NCI-H1048 (cell line): ENCODE measurements around the gene CYP4V2.
A peak's percentile ranks its signal among the peaks of the same experiment; 100 is the strongest.

Experiments used
- DNase-seq: peaks from one replicate; lab custom pipeline; 2025; lab: John Stamatoyannopoulos, UW

Gene CYP4V2

DNA sequence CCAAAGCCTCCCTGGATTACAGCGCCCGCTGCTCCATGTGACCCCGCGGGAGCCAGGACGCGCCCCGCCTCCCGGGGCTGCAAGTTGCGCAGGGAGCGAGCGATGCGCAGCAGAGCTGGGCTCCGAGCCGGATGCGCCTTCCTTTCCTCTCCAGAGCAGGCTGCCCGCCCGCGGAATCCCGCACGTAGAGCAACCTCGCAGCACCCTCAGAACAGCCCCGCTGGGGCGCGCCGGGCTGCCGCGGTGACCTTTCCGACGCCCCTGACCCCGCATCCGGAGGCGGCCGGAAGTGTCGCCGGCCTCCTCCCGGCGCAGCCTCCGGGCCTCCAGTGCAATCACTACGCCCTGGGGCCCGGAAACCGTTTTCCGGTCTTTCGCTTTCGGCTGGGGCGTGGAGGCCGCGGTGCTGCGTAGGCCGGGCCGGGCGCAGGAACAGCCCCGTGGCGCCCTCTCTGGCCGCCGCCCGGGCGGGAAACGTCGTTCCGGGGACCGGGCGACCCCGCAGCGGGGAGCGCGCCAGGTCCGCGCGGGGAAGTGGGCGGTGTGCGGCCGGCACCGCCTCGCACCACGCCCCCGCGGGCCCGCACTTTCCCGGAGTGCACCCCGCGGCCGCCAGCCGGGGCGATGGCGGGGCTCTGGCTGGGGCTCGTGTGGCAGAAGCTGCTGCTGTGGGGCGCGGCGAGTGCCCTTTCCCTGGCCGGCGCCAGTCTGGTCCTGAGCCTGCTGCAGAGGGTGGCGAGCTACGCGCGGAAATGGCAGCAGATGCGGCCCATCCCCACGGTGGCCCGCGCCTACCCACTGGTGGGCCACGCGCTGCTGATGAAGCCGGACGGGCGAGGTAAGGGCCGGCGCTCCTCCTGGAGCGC lies at the start of gene CYP4V2:
Gene CYP4V2 (plus strand): TSS at position 368 of the 866 bp plus-strand sequence. CDS start 257 bp downstream, at position 625.
- peak; percentile 16 for DNase-seq

DNA sequence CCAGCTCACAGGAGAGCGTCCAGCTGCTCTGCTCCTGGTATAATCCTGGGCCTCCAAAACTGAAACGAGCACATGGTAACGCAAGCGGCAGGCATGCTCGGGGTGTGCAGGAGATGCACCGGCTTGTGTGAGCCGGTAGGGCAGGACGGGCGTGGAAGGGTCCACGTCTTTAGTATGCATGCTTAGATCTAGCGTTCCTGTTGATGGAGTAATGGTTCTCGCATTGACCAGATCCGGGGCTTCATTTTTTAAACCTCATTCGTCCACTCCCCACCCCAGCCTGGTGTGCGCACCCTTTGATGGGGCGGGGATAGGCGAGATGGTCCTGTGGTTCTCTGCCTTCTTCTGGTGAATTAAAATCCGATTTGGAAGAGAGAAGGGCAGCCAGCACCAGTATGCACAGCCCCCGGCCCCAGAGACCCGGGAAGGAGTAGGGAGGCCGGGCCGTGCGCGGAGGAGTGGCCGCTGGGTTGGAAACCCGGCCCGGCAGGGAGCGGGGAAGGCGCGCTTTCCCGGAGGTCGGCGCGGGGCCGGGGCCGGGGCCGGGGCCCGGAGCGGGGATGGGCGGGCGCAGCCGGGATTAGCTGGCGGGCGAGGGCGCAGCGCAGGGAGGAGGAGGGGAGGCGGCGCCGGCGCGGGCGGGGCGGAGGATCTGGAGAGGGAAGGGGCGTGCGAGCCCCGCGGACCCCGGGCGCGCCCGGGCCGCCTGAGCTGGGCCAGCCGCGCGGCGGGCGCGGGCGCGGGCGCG lies 47.0 kb upstream of the CYP4V2 start:
- no peak for DNase-seq

GRCh38 chr4:186144946-186145569 lies 46.3 kb upstream of the CYP4V2 start:
- DNase-seq: no peak

- no peak for DNase-seq
Measured at GRCh38 chr4:186146458-186146857, 44.9 kb upstream of the CYP4V2 start.

- no peak for DNase-seq
Measured at GRCh38 chr4:186148336-186148975, 42.9 kb upstream of the CYP4V2 start.

DNA sequence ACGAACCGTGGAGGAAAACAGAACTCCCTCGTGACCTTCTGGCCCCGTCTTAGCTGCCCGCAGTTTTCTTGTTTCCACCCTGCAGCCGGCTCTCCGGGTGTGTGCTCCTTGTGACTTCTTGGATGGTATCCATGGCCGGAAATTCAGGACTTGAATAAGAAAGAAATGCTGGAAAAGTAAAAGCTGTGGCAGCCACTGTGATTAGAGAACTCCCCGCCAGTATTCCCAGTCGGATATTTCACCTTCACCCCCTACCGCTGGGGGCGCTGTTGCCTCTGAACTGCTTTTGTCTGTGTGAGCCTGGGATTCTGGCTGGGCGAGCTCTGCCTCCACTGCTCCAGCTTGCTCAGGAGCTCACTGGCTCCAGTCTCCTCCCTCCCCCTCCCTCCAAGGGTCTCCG lies 41.5 kb upstream of the CYP4V2 start:
- no peak for DNase-seq

DNA sequence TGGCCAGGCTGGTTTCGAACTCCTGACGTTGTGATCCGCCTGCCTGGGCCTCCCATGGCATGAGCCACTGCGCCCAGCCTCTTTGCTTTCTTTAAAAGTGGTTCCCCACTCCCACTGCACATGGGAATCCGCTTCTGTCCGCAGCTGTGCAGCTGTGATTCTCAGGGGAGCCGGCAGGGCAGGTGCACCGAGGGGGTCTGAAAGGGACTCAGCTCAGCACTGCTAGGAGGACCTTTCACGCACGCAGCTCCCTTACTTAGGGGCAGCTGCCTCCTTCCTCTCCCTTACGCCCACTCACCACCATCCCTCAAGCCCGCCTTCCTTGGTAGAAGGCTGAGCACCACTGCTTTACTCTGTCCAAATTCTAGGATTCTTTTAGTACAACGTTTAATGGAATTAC lies 40.4 kb upstream of the CYP4V2 start:
- no peak for DNase-seq

DNA sequence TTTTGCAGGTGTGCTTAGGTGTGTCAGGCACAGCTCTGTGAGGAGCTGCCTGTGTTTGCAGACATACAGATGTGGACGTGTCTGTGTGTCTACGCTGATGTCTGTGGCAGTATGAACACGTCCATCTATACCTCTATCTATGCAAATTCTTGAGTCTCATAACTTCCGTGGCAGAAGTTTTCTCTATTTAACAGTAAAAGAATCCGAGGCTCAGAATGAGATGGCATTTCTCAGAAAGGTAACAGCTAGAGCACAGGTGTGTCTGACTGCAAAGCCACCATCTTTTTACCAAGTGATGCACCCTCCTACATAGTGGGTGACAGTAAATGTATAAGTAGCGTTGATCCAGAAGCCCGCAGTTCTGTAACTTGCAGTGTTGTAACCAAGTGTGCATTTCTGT lies 39.9 kb upstream of the CYP4V2 start:
- DNase-seq: no peak

GRCh38 chr4:186158021-186158813 lies 33.1 kb upstream of the CYP4V2 start:
- no peak for DNase-seq

- no peak for DNase-seq
Measured at GRCh38 chr4:186158966-186159365, 32.4 kb upstream of the CYP4V2 start.

DNA sequence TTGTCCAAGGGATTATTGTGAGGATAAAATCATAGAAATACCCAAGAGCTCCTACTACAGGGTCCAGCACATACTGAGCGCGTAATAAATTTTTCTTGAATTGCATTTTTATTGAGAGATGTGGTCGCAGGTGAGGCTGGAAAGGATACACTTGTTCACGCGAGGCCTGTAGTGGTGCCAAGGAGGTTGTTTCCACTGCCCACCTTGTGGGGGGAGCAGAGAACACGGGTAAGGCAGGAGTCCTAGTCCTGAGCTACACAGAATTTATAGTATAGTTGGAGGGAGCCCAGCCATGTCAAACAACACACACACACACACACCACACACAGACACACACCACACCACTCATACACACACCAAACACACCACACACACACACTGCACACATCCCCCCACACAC lies 31.8 kb upstream of the CYP4V2 start:
- DNase-seq: no peak

DNA sequence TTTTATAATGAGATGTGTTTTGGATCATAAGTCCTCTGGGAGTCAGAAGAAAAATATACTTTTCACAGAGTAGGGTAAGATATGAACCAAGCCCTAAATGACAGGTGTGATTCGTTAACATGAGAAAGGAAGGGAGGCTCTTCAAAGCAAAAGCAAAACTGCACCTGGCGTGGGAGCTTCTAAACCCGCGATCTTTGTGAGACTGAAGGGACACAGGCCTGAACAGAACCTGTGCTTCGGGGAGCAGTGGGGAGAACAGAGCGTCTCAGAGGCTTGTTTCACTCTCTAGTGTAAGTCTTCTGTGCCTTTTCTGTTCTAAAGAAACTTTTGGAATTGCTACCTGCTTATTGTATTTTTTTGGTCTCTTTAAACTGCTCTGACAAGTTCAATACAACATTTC lies 30.2 kb upstream of the CYP4V2 start:
- DNase-seq: no peak

GRCh38 chr4:186166852-186167512 lies 24.4 kb upstream of the CYP4V2 start:
- DNase-seq: no peak

GRCh38 chr4:186167605-186168004 lies 23.8 kb upstream of the CYP4V2 start:
- DNase-seq: no peak

DNA sequence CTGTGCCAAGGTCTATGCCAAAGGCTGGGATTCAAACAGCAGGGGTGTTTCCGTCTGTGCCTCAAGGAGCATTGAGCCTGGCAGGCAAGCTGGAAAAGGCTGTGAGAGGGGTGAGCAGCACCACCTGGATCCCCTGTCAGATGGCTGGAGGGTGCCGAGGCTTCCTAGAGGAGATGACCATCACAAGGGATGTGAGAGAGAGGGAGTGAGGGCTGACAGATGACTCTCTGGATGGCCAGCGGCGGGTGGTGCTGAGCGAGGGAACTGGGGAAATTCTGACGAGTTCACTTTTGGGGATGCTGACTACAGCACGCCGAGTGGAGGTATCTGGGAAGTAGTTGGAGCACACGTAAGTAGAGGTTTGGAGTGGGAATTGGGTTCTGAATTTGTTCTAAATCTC lies 22.6 kb upstream of the CYP4V2 start:
- no peak for DNase-seq

GRCh38 chr4:186169333-186169944 lies 21.9 kb upstream of the CYP4V2 start:
- DNase-seq: no peak

- no peak for DNase-seq
Measured at GRCh38 chr4:186169945-186170802, 21.2 kb upstream of the CYP4V2 start.

- no peak for DNase-seq
Measured at GRCh38 chr4:186170966-186171365, 20.4 kb upstream of the CYP4V2 start.

GRCh38 chr4:186172546-186172945 lies 18.8 kb upstream of the CYP4V2 start:
- DNase-seq: no peak

DNA sequence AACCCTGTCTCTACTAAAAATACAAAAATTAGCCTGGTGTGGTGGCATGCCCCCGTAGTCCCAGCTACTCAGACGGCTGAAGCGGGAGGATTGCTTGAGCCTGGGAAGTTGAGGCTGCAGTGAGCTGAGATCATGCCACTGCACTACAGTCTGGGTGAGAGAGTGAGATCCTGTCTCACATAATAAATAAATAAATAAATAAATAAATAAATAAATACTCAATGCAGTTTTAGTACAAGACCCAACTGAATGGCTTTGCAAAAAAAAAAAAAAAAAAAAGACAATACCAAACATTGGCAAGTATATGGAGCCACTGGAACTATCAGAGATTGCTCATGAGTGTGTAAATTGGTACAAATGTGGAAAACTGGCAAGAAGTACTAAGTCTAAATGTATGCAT lies 3.3 kb upstream of the CYP4V2 start:
- DNase-seq: no peak
